ENCODE measurements around the gene JAKMIP2.

Gene JAKMIP2

GRCh38 chr5:147788023-147788422 lies 5.5 kb upstream of the JAKMIP2 start:
- DNase-seq (ENCODE audit: low spot score): no peak

GRCh38 chr5:147786142-147786541 lies 3.6 kb upstream of the JAKMIP2 start:
- no peak for DNase-seq (ENCODE audit: low spot score)

GRCh38 chr5:147784146-147784987 lies 1.8 kb upstream of the JAKMIP2 start:
- DNase-seq (ENCODE audit: low spot score): no peak

- DNase-seq (ENCODE audit: low spot score): no peak
Observed at GRCh38 chr5:147780924-147781573, 1.5 kb downstream of the JAKMIP2 start.

GRCh38 chr5:147779694-147780093 lies 2.8 kb downstream of the JAKMIP2 start:
- no peak for DNase-seq (ENCODE audit: low spot score)

DNA sequence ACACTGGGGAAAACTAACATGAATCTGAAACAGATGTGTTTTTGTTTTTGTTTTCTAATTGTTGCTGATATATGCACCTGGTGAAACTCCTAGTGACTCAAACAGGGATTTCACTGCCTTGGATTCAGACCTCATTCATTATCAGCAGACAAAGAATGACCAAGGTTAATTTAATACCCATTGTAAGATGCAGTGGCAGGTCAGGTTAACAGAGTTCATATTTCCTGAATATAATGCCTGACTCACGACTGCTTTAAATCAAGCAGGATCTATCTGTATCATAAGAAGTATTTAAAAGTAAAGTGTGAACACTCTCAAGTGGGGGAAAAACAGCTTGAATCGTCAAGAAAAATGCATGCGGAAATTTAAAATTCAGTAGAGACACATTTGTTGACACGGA lies 5.5 kb downstream of the JAKMIP2 start:
- no peak for DNase-seq (ENCODE audit: low spot score)

- no peak for DNase-seq (ENCODE audit: low spot score)
Observed at GRCh38 chr5:147773587-147773986, 8.9 kb downstream of the JAKMIP2 start.

DNA sequence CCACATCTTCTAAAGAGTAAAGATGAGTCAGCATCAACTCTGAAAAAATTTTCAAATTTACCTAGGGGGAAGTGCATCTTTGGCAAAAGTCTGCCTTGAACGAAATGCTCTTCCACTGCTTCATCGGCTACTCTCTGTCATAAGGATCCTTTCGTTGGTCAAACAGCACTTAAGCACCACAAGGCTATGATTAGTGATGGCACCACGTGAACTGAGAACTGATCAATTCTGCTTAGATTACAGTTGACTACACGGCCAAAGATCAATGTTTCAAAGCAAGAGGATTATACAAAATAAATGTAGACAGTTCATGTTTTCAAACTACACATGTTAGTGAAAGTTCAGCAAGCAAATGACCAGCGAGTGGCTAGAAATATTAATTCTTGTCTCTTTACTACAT lies 9.4 kb downstream of the JAKMIP2 start:
- DNase-seq (ENCODE audit: low spot score): no peak

DNA sequence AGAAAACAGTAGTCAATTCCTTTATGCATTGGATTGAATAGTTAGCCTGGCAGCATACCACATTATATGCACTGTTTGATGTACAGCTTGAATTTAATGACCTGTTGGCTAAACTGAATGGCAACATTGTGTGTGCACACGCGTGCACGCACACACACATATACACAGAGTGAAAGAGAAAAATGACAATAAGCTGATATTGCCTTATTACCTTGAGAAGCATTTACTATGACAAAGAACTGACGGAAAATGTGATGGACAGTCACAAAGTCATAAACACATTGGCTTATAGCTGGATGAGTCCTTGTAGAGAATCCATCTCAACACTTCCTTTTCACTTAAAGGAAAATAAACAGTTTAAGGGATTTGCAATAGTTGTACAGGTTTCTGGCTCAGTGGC lies 15.5 kb downstream of the JAKMIP2 start:
- DNase-seq (ENCODE audit: low spot score): no peak

- no peak for DNase-seq (ENCODE audit: low spot score)
Observed at GRCh38 chr5:147763791-147764525, 18.6 kb downstream of the JAKMIP2 start.

DNA sequence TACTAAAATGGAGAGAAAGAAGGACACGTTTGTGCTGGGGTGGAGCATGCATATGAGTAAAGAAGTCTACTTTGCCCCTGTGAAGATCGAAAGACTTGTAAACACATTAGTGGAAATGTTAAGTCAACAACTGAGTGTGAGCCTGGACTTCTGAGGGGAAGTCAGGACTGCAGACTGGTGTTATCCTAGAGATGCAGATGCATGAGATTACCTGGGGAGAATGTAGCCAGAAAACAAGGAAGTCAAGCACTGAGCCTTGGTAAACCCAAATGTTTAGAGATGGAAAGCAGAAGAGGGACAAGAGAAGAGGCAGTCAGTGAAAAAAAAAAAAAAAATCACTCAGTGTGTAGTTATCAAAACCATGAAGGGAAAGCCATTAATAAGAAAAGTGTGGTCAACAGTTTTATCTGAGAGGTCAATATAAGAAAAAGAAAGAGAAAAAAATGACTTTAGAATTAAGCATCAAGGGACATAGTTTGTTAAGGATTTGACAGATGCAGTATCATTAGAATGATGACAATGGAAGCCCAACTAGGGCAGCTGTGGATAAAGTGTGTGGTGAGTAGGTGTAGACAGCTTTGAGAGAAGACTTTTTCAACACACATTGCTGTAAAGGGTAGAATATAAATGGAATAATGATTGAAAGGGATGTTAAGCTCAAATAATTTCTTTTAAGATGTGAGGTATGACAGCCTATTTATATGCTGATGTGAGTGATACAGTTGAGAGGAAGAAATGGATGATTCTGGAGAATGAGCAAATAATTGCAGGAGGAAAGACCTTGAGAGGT lies 22.2 kb downstream of the JAKMIP2 start:
- no peak for DNase-seq (ENCODE audit: low spot score)

- DNase-seq (ENCODE audit: low spot score): no peak
Observed at GRCh38 chr5:147759441-147759840, 23.1 kb downstream of the JAKMIP2 start.

DNA sequence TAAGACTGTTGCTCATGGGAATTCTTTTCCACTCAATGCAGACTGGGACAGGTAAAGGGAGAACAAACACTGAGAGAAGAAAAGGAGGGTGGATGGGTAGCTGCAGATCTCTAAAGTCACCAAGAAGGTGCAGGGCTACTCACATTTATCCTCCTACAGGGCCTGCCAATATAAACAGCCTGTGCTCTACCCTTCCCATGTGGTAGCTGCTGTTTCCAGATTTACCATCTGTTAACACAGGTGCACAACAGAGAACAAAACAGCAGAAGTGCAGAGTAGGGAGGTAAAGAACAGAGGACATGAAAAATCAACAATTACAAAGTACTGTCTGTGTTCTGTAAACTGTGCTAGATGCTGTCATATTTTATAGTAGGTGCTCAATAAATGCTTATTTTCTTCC lies 26.0 kb downstream of the JAKMIP2 start:
- DNase-seq (ENCODE audit: low spot score): no peak

- DNase-seq (ENCODE audit: low spot score): no peak
Observed at GRCh38 chr5:147754372-147755122, 28.0 kb downstream of the JAKMIP2 start.

DNA sequence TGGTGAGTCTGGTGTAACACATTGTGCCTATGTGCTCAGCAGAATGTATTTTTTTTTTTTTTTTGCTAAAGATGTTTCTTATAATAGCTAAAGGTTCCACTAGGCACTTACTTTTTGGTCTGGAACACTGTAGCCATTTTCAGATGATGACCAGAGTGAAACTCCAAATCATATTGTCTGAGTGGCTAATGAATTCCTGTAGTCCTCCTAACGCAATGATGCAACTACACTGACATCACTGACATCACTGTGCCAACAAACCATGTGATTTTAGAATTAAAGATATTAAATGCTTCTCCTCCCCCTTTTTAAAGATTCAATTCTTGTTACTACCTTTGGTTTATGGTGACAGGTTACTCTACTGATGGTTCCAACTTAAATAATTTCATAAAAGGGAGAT lies 28.8 kb downstream of the JAKMIP2 start:
- no peak for DNase-seq (ENCODE audit: low spot score)

GRCh38 chr5:147752666-147753290 lies 29.8 kb downstream of the JAKMIP2 start:
- no peak for DNase-seq (ENCODE audit: low spot score)

DNA sequence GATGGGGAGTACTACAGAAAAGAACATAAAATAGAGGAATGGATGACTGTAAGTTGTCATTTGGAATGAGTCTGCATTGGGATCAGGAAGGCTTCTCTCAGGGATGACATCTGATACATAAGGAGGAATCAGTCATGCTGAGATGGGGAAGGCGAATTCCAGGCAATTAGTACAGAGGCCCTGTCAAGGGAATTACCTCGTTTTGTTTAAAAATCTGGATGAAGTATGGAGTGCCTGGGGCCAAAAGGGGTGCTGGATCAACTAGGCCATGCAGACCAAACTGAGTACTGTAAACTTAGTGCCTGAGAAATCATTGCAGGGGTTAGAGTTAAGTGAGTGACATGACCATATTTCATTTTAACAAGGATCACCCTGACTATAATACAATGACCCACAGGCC lies 30.5 kb downstream of the JAKMIP2 start:
- no peak for DNase-seq (ENCODE audit: low spot score)

DNA sequence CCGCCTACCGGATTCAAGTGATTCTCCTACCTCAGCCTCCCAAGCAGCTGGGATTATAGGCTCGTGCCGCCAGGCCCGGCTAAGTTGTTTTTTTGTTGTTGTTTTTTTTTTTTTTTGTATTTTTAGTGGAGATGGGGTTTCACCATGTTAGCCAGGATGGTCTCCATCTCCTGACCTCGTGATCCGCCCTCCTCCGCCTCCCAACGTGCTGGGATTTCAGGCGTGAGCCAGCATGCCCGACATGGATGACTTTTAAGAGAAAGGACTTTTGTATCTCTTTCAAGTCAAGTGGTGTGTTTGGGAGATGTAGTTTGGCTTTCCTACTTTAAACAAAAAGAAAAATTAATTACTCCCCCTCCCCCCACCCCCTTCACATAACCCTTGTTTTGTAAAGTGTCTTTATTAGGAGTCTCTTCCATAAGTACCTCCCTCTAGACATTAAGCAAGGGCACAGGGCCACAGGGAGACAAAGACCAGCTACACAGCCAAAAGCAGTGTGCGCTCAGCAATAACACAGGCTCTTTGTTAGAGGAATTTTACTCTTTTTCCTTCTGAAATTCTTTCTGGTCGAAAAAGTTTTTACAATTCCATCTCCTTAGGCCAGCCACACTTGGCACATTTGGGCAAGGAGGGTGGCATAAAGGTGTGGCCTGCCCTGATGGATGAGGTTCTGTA lies 31.2 kb downstream of the JAKMIP2 start:
- no peak for DNase-seq (ENCODE audit: low spot score)

DNA sequence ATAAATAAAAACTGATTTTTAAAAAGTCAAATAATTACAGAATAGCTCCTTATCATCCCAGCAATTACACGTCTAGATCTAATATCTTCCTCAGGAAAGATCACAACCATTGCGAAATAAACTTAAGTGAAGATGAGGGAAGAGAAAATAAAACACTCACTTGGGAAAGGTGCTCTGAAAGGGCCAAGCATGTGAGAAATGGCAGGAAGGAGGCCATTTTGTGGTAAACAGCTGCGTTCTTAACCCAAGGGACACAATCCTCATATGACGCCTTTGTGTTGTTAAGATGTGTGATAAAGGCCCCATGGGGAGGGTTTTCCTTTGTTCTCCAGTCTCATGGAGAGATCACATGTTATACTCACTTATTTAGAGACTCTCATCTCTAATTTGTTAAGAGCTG lies 32.5 kb downstream of the JAKMIP2 start:
- no peak for DNase-seq (ENCODE audit: low spot score)

GRCh38 chr5:147748590-147748989 lies 33.9 kb downstream of the JAKMIP2 start:
- no peak for DNase-seq (ENCODE audit: low spot score)

Data from NAMALWA (cell line).